ENCODE results near the gene GVQW3.

Gene GVQW3

GRCh38 chr11:76444065-76444383 is 62.9 kb downstream of the GVQW3 start:
- H3K4me3 ChIP-seq (ENCODE audit: low read depth, low read length): peak overlapping the region; percentile 99
- ChIA-PET POLR2A (no interaction called here), CTCF (no interaction called here)
- no peaks in the 10 kb centered on the region for H3K9me3 ChIP-seq (ENCODE audit: control insufficient read depth, insufficient read depth, low read depth, low read length)
- H3K36me3 ChIP-seq (ENCODE audit: control insufficient read depth in 2 of 2, insufficient read depth in 1 of 2, low read length in 2 of 2): peaks cover 3 to 34% of the 10 kb centered on the region in 2 experiments; a peak in 1 of 3 replicates
- 0 out of 2 replicates have a peak, but pooled peaks cover 4% of the 10 kb centered on the region for H3K4me1 ChIP-seq (ENCODE audit: control insufficient read depth, insufficient read depth, low read length)
- TF ChIP-seq REST (tag by site-specific recombination; IDR thresholded peaks at IDR 0.05) (0 out of 2 replicates have a peak, but pooled peaks have one; percentile 13), ZNF184 (tag by site-specific recombination; IDR thresholded peaks at IDR 0.05) (0 out of 2 replicates have a peak, but pooled peaks have one; percentile 22), TRIM28 (IDR thresholded peaks at IDR 0.05; ENCODE audit: borderline replicate concordance, low read length) (no peak)
- H3K27ac ChIP-seq (ENCODE audit: extremely low read depth, low read depth, low read length): peak overlapping the region; percentile 81

DNA sequence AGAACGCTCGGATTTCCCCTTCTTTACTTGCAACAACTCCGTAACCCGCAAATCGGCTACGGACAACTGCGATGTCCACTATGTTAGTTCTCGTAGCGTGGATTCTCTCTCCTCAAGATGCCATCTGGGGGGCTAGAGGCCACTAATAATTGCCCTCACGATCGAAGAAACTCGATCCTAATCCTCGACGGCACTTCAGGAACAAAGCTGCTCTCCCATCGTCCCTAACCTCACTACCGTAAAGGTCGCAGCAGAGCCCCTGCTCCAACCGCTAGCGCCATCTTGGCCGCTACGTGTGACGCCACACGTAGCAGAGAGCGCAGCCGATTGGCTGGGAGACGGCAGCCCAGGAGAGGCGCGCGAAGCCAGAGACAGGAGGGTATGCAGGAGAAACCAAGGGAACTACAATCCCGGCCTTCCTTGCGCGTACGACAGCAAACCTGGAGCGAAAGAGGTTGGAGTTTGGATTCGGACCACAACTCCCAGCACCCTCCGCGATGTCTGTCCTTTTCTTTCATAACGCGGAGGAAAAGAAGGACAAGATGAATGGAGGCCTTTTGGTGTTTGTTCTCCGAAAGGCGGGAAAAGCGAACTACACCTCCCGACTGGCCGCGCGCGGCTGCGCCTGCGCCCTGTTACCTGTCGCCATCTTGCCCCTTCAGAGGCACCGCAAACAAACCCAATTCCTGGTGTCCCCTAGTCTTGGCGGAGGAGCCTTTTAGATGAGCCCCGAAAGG is 63.4 kb downstream of the GVQW3 start, which contains the start of gene EMSY:
TSS of gene EMSY (plus strand) at position 635 of the 737 bp plus-strand sequence. CDS start 1,921 bp downstream, outside the sequence.
- H3K36me3 ChIP-seq (ENCODE audit: control insufficient read depth in 2 of 2, insufficient read depth in 1 of 2, low read length in 2 of 2): peaks cover 3 to 39% of the 10 kb centered on the region in 2 experiments; a peak in 1 of 3 replicates
- POLR2A ChIA-PET: no interaction called here
- peak within 1 kb of the TSS; percentile 99 for H3K4me3 ChIP-seq (ENCODE audit: low read depth, low read length)
- H3K27ac ChIP-seq (ENCODE audit: extremely low read depth, low read depth, low read length): peak within 1 kb of the TSS; percentile 81
- no peaks in the 10 kb centered on the region for H3K9me3 ChIP-seq (ENCODE audit: control insufficient read depth, insufficient read depth, low read depth, low read length)
- CTCF ChIA-PET: interaction anchor here (0.6 to 2.6 kb wide), 2 partner anchors 15 to 126 kb away, joined by 4 to 12 read pairs; no protein-coding TSS in a partner anchor
- 0 out of 2 replicates have a peak, but pooled peaks cover 4% of the 10 kb centered on the region for H3K4me1 ChIP-seq (ENCODE audit: control insufficient read depth, insufficient read depth, low read length)
- TF ChIP-seq ZNF629 (tag by site-specific recombination; IDR thresholded peaks at IDR 0.05): peak; percentile 85
- TF ChIP-seq, protein P1, sequence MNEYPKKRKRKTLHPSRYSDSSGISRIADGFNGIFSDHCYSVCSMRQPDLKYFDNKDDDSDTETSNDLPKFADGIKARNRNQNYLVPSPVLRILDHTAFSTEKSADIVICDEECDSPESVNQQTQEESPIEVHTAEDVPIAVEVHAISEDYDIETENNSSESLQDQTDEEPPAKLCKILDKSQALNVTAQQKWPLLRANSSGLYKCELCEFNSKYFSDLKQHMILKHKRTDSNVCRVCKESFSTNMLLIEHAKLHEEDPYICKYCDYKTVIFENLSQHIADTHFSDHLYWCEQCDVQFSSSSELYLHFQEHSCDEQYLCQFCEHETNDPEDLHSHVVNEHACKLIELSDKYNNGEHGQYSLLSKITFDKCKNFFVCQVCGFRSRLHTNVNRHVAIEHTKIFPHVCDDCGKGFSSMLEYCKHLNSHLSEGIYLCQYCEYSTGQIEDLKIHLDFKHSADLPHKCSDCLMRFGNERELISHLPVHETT (tag by site-specific recombination; IDR thresholded peaks at IDR 0.05): 0 out of 2 replicates have a peak, but pooled peaks have one; percentile 33
- TF ChIP-seq YY1 (tag by site-specific recombination; IDR thresholded peaks at IDR 0.05): peak; percentile 60; the same call in 1 of the 2 replicates
- no peak for TF ChIP-seq EGR2 (tag by site-specific recombination; IDR thresholded peaks at IDR 0.05; ENCODE audit: low read depth)
- no peak for TF ChIP-seq ZNF623 (tag by site-specific recombination; IDR thresholded peaks at IDR 0.05)
- TF ChIP-seq, protein P2, sequence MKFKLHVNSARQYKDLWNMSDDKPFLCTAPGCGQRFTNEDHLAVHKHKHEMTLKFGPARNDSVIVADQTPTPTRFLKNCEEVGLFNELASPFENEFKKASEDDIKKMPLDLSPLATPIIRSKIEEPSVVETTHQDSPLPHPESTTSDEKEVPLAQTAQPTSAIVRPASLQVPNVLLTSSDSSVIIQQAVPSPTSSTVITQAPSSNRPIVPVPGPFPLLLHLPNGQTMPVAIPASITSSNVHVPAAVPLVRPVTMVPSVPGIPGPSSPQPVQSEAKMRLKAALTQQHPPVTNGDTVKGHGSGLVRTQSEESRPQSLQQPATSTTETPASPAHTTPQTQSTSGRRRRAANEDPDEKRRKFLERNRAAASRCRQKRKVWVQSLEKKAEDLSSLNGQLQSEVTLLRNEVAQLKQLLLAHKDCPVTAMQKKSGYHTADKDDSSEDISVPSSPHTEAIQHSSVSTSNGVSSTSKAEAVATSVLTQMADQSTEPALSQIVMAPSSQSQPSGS (tag by site-specific recombination; IDR thresholded peaks at IDR 0.05; ENCODE audit: low read depth): no peak
- peak; percentile 86 for TF ChIP-seq ZNF600 (tag by site-specific recombination; IDR thresholded peaks at IDR 0.05)
- TF ChIP-seq ZNF571 (tag by site-specific recombination; IDR thresholded peaks at IDR 0.05): no peak
- peak; percentile 76 for TF ChIP-seq SP3 (tag by site-specific recombination; IDR thresholded peaks at IDR 0.05)
- peak; percentile 29; the same call in 1 of the 2 replicates for TF ChIP-seq ZNF2 (tag by site-specific recombination; IDR thresholded peaks at IDR 0.05)
- peak; percentile 42; the same call in 1 of the 2 replicates for TF ChIP-seq SP7 (tag by site-specific recombination; IDR thresholded peaks at IDR 0.05)
- TF ChIP-seq, protein P3, sequence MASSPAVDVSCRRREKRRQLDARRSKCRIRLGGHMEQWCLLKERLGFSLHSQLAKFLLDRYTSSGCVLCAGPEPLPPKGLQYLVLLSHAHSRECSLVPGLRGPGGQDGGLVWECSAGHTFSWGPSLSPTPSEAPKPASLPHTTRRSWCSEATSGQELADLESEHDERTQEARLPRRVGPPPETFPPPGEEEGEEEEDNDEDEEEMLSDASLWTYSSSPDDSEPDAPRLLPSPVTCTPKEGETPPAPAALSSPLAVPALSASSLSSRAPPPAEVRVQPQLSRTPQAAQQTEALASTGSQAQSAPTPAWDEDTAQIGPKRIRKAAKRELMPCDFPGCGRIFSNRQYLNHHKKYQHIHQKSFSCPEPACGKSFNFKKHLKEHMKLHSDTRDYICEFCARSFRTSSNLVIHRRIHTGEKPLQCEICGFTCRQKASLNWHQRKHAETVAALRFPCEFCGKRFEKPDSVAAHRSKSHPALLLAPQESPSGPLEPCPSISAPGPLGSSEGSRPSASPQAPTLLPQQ (tag by site-specific recombination; IDR thresholded peaks at IDR 0.05): peak; percentile 45; the same call in 1 of the 2 replicates
- TF ChIP-seq ZBTB48 (tag by site-specific recombination; IDR thresholded peaks at IDR 0.05): peak; percentile 97
- peak; percentile 100 for TF ChIP-seq ZNF366 (tag by site-specific recombination; conservative IDR thresholded peaks at IDR 0.05)
- 0 out of 2 replicates have a peak, but pooled peaks have one; percentile 15 for TF ChIP-seq GLIS2 (tag by site-specific recombination; IDR thresholded peaks at IDR 0.05)
- TF ChIP-seq IKZF3 (tag by site-specific recombination; IDR thresholded peaks at IDR 0.05): peak; percentile 99
- peak; percentile 97 for TF ChIP-seq ZNF76 (tag by site-specific recombination; IDR thresholded peaks at IDR 0.05; ENCODE audit: borderline replicate concordance, low read depth)
- 0 out of 2 replicates have a peak, but pooled peaks have one; percentile 14 for TF ChIP-seq ZFP69B (tag by site-specific recombination; IDR thresholded peaks at IDR 0.05)
- TF ChIP-seq YY2 (tag by site-specific recombination; IDR thresholded peaks at IDR 0.05): peak; percentile 70; the same call in 1 of the 2 replicates
- no peak for TF ChIP-seq ZNF175 (tag by site-specific recombination; IDR thresholded peaks at IDR 0.05)
- peak; percentile 77; the same call in 1 of the 2 replicates for TF ChIP-seq ZNF580 (tag by site-specific recombination; IDR thresholded peaks at IDR 0.05)
- peak; percentile 58; the same call in 1 of the 2 replicates for TF ChIP-seq ZNF501 (tag by site-specific recombination; IDR thresholded peaks at IDR 0.05)
